Myocyte (in vitro differentiated cells): ENCODE measurements around the gene KDM4C. TPM values are rescaled to one million over a fixed set of nuclear protein-coding genes. Genes with fewer than 3 reads are reported as not detected.

ENCODE experiments used
- DNase-seq: peaks from one replicate; pipeline ENCODE4 v3.0.0-alpha.2; 2012; ENCODE audit warnings: low read depth
- total RNA-seq: library from RNA; depleted of rRNA; stranded (reverse); fragments of >200 nt; gene quantifications from 2 replicates; pipeline ENCODE4 v1.2.3, GENCODE V29; 2014

Gene KDM4C
- total RNA-seq, 1 donor from 2014 or later, result 17.1 TPM

- no peak for DNase-seq
Measured at GRCh38 chr9:7093040-7093439, 335.3 kb downstream of the KDM4C start.

- peak; percentile 16 for DNase-seq
Measured at GRCh38 chr9:7094052-7094451, 336.3 kb downstream of the KDM4C start.

- no peak for DNase-seq
Measured at GRCh38 chr9:7094576-7094975, 336.8 kb downstream of the KDM4C start.

DNA sequence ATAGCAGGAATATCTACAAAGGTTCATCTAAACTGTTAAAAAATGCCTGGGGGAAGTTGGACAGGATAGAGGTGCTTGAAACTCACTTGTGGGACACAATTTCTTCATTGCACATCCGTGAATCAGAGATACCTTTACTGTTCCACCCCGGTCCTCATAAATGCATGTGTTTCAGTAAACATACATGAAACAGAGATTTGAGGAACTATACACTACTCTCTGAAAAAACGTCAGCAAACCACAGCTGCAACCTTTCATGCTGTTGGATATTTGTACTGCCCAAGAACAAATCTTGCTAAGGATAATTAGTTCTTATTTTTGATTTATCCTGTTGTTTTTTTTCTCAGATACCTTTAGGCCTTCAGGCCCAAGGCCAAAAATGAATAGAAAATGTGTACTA, 337.3 kb downstream of the KDM4C start:
- DNase-seq, result no peak

DNA sequence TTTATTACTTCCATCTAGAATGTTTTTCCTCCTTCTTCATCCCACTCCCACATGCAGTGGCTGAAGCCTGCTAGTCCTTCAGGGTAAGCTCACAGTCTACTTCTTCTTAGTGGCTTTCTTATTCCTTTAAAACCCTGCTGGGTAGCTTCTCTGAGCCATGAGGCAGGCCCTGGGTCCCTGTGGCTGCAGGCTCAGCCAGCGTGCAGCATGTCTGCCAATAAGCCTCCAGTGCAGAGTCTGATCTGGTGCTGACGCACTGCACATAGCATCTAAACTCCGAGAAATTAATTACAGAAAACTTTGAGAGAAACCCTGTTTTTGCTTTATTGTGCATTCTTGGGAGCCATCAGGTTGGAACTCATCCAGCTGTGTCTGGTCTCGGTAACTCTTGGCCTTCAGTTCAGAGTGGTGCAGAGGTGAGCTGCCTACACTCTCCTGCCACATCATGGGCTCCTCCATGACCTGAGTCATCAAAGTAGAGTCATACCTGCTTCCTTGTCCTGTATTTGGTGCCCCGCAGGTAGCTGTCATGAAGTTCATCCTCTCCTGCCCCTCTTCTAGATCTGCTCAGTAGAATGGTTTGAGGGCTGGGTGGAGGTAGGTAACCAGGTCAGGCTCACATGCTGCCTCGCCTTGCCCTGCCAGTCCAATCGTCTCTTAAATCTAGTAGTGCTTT, 339.4 kb downstream of the KDM4C start:
- no peak for DNase-seq

- peak; percentile 55 for DNase-seq
Measured at GRCh38 chr9:7097785-7098752, 340.3 kb downstream of the KDM4C start.

GRCh38 chr9:7103367-7103766, 345.6 kb downstream of the KDM4C start:
- DNase-seq, result no peak

GRCh38 chr9:7103771-7104170, 346.0 kb downstream of the KDM4C start:
- peak; percentile 15 for DNase-seq

GRCh38 chr9:7104625-7105024, 346.9 kb downstream of the KDM4C start:
- no peak for DNase-seq

DNA sequence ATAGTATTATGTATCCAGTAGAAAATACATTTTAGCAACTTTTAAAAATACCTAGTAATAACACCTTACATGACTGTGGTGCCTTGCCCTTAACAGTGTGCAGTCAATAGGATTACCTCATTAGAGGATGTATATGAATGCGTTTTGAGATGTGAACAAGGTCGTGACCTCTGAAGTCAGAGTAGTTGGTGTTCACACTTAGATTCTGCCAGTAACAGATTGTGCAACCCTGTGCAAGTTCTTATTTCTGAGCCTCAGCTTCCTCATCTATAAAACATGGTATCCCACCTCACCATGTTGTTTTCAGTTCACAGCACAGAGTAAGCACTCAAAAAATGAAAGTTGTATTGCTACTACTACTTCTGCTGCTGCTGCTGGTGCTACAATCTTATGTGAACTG, 347.3 kb downstream of the KDM4C start:
- DNase-seq, result no peak

DNA sequence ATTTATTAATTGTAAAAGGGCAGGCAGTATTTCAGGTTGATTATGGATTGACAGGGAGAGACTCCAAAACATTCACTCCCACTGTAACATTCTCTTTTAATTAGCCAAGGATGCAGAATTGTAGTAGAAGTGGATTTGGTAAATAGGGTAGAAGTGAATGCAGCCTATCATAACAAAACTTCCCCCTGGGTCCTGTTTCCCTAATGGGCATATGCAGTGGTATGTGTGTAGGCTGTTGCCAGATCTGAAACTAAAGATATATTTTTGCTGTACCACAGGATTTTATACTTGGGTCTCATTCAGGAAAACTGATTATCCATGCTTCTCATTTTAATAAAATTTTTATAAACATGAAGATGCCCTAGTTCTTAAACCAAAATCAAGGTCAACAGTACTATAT, 351.2 kb downstream of the KDM4C start:
- DNase-seq, result no peak

DNA sequence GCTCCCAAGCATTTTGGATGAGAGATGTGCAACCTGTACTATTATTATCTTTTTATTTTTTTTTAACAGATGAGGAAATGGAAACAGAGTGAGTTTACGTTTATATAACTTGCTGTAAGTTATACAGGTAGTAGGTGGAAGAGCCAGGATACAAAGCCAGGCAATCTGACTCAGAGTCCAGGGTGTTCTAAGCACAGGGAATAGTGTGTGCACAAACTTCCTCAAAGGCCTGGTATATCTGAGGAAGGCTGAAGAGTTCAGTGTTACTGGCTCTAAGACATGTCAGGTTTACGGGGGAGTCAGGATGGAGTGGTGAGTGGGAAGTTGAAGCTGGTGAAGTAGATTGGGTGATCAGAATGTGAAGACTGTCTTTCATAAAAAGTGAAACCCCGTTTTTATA, 353.6 kb downstream of the KDM4C start:
- DNase-seq, result no peak

GRCh38 chr9:7115606-7116005, 357.8 kb downstream of the KDM4C start:
- peak; percentile 10 for DNase-seq

DNA sequence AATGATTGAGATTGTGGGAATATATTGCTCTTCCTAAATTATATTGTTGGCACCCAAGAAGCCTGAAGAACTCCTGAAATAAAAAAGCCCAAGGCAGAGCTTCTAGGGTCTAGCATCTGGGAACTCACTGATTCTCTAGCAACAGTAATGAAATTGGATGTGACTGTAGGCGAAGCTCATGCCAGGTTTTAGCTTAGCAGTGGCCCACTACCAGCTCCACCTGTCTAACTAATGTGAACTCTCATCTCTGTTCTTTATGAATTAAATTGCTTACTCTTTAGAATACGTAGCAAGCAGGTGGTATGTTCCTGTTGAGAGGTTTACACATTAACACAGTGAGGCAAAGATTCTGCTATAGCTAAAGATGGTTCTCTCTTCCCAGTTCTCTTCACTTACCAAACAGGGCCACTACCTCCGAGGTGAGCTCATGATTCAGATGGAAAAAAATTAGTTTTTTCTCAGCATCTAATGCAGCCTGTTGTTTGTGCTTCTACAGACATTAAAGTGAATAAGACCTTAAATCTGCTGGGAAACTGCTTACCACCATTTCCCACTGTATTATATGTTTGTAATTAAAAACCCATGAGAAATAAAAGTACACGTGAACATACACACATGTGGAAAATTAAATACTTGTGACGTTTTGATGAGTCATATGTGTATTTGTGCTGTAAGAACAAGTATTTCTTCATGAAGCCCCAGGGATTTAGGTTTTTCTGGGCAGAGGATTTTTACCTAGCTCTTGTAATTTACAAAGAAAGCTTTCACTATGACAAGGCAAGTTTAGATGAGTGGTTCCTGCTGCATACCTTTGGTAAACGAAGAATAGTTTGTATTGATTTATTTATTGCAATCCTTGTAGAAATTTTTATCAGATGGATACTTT, 360.1 kb downstream of the KDM4C start:
- no peak for DNase-seq

- no peak for DNase-seq
Measured at GRCh38 chr9:7118633-7119032, 360.9 kb downstream of the KDM4C start.

GRCh38 chr9:7119612-7120011, 361.8 kb downstream of the KDM4C start:
- DNase-seq, result no peak

GRCh38 chr9:7121055-7121454, 363.3 kb downstream of the KDM4C start:
- DNase-seq, result peak; percentile 86

DNA sequence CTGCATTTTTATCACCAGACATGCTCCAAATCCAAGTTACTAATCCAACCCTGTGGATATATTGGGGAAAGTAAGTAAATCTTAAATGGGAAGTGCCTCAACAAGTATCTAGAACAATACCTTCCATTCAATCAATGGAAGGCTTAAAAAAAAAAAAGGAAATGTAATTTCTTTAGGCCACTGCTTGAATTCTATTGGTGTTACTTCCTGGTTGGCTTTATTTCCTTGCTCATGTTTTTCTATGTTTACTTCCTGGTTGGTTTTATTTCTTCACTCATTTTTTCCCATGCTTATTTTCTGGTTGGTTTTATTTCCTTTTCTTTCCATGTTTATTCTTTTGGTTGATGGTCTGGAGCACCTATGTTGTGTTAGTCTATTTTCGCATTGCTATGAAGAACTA, 363.9 kb downstream of the KDM4C start:
- DNase-seq, result no peak

- DNase-seq, result no peak
Measured at GRCh38 chr9:7123743-7124142, 366.0 kb downstream of the KDM4C start.

- DNase-seq, result no peak
Measured at GRCh38 chr9:7125231-7125630, 367.5 kb downstream of the KDM4C start.

GRCh38 chr9:7129391-7129790, 371.6 kb downstream of the KDM4C start:
- no peak for DNase-seq
